IPS-20b (cell line): ENCODE measurements around the gene TRIM47.

Experiments
- H3K27ac ChIP-seq: one replicate; pipeline ENCODE4 v1.5.1; 2013; ENCODE audit warnings: low read length
- H3K27me3 ChIP-seq: 2 replicates; pipeline ENCODE4 v1.6.1; 2013; ENCODE audit warnings: mild to moderate bottlenecking, low read length, inconsistent platforms; ENCODE audit not compliant: insufficient read depth
- H3K36me3 ChIP-seq: 2 replicates; pipeline ENCODE4 v1.6.1; 2013; ENCODE audit warnings: low read depth, mild to moderate bottlenecking, inconsistent platforms, low read length, moderate library complexity; ENCODE audit not compliant: insufficient read depth
- H3K4me1 ChIP-seq: 2 replicates; pipeline ENCODE4 v1.6.1; 2013; ENCODE audit warnings: mild to moderate bottlenecking, control low read depth, inconsistent platforms, low read length, moderate library complexity; ENCODE audit not compliant: insufficient read depth
- H3K4me3 ChIP-seq: 2 replicates; pipeline ENCODE4 v1.5.1; 2013; ENCODE audit warnings: mild to moderate bottlenecking, low read length, inconsistent platforms
- H3K9ac ChIP-seq: 2 replicates; pipeline ENCODE4 v1.6.1; 2013; ENCODE audit warnings: low read depth, mild to moderate bottlenecking, inconsistent platforms, low read length, moderate library complexity
- H3K9me3 ChIP-seq: 2 replicates; pipeline ENCODE4 v1.6.1; 2013; ENCODE audit warnings: mild to moderate bottlenecking, low read depth, low read length, inconsistent platforms; ENCODE audit not compliant: insufficient read depth

TRIM47 gene

DNA sequence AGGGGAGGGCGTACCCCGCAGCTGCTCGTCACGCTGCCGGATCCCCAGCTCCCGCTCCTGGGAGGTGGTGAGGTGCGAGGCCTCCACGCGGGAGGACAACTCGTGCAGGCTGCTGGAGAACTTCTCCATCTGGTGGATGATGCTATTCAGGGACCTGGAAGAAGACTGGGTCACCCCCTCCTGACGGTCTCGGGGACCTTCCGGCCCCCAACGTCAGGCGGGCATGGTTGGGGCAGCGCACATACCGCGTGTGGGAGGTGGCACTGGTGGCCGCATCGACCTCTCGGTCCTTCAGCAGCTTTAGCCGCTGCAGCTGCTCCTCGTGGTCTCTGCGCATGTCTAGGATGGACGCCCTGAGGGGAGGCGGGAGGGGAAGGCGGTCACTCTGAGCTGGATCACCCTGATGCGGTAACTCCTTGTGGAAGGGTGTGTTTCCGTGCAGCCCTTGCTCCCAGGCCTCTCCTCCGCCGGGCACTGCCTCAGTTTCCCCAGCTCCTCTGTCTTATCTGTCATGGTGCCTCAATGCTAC, 39.6 kb upstream of the TRIM47 start:
- Histone ChIP-seq H3K27ac (no peak overlapping the region), H3K9me3 (no peaks in the 10 kb centered on the region), H3K4me1 (no peaks in the 10 kb centered on the region), H3K36me3 (no peaks in the 10 kb centered on the region; the same call in 1 of the 2 replicates), H3K4me3 (no peak overlapping the region), H3K27me3 (no peaks in the 10 kb centered on the region), H3K9ac (no peak overlapping the region)

DNA sequence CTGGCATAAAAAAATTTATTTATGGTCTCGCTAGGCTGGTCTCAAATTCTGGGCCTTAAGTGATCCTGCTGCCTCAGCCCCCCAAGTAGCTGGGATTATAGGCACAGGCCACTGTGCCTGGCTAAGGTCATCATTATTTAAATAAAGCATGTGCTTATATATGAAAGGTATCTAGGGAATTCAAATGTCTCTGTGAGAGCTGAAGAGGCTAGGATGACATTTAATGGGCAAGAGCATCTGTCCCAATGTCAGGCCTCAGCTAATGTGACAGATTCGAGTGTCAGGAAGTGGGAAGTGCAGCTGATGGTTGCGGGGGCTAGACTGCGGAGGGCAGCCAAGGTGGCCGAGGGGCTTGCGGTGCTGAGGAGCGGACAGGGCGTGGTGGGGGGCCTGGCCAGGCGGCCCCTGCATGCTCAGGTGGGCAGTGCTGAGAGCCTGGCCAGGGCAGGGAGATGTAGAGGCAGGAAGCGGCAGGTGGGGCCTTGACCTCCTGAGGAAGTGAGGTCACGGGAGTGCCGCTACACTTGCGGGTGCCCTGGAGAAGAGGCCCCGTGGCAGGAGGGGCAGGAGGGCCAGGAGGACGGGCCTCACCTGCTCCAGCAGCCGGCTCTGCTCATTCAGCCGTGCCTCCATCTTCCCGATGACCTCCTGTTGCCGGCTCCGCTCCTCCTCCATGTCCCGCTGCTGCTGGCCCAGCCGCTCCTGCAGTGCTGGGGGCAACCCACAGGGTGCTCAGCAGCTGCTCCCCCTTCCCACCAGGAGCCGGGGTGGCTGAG, 38.9 kb upstream of the TRIM47 start:
- H3K9ac ChIP-seq = no peak overlapping the region

DNA sequence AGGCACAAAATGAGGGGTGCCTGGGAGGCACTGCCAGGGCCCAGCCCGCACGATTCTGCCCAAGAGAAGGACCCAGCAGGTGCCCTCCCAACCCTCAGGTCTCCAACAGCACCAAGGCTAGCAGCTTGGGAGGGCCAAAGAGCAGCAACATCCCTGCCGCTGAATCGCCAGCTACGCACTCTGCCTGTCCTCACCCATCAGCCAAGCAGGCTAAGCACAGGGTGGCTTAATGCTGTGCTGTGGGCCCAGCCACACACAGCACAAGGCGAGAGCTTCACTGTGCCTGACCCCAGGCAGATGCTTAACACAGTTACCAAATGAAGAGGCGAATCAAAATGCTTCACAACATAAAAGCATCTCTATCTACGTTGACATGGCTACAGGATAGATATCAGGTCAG, 36.9 kb upstream of the TRIM47 start:
- Histone ChIP-seq H3K27me3 (no peaks in the 10 kb centered on the region), H3K4me1 (no peaks in the 10 kb centered on the region), H3K9me3 (no peaks in the 10 kb centered on the region), H3K9ac (no peak overlapping the region), H3K27ac (no peak overlapping the region), H3K36me3 (peaks cover 5% of the 10 kb centered on the region; the same call in 1 of the 2 replicates), H3K4me3 (no peak overlapping the region)

More for the DNA sequence above, 38.9 kb upstream of the TRIM47 start:
- H3K27ac ChIP-seq = no peak overlapping the region
- no peaks in the 10 kb centered on the region for H3K4me1 ChIP-seq
- H3K27me3 ChIP-seq = no peaks in the 10 kb centered on the region
- H3K9me3 ChIP-seq = no peaks in the 10 kb centered on the region
- no peaks in the 10 kb centered on the region; the same call in 1 of the 2 replicates for H3K36me3 ChIP-seq
- no peak overlapping the region for H3K4me3 ChIP-seq

DNA sequence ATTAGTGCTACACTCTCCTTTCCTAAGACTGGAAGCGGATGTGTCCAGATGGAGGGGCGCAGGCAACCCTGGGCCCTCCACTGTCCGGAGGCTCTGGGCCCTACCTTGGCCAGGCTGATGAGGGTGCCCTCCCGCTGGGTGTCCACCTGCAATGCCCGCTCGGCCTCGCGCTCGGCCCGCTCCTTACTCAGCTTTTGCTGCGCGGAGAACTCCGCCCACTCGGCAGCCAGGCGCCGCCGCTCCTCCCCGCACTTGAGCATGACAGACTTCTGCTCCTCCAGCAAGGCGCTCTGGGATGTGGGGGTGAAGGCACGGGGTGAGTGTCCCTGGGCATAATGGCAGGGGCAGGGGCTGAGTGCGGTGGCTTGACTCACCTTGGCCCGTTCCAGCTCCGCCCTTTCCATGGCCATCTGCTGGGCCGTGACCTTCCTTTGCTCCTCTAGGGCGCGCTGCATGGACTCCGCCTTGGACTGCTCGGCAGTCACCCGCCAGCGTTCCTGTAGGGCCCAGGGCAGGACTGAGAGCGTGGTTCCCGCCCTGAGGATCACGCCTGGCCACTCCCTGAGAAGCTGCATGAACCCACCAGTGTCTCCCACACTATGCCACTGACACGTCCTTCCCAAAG, 36.4 kb upstream of the TRIM47 start:
- Histone ChIP-seq H3K36me3 (peaks cover 5% of the 10 kb centered on the region; the same call in 1 of the 2 replicates), H3K4me1 (no peaks in the 10 kb centered on the region), H3K4me3 (no peak overlapping the region), H3K27me3 (no peaks in the 10 kb centered on the region), H3K9me3 (no peaks in the 10 kb centered on the region), H3K9ac (no peak overlapping the region), H3K27ac (no peak overlapping the region)

DNA sequence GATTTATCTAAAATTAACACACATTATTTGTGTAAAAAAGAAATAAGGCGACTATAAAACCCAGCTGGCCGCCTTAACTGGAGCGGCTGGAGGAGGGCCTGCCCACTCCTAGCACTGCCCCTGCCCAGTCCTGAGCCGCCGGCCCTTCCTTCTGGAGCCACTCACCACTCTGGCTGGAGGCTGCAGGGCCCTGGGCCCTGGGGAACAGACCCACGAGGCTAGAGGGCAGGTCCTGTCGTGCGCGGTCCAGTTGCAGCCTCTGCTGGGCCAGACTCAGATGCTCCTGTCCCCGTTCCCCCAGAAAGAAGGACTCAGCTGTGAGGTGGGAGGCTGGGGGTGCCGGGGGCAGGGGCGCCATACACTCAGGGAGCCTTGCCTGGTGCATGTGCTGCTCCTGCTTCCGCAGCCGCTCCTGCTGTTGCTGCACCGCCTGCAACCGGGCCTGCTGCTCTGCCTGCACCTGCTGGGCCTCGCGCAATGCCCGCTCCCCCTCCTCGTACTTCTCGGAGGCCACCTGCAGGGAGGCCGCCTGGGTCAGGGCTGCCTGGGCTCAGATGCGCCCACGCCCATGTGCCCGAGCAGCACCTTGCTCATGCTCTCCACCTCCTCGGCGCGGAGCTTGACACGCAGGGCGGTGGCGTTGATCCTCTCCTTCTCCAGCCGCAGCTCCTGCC, 35.3 kb upstream of the TRIM47 start:
- H3K27ac ChIP-seq = no peak overlapping the region
- no peak overlapping the region for H3K4me3 ChIP-seq
- no peak overlapping the region for H3K9ac ChIP-seq
- H3K36me3 ChIP-seq = peaks cover 5% of the 10 kb centered on the region; the same call in 1 of the 2 replicates
- no peaks in the 10 kb centered on the region for H3K9me3 ChIP-seq
- no peaks in the 10 kb centered on the region for H3K4me1 ChIP-seq
- H3K27me3 ChIP-seq = no peaks in the 10 kb centered on the region

DNA sequence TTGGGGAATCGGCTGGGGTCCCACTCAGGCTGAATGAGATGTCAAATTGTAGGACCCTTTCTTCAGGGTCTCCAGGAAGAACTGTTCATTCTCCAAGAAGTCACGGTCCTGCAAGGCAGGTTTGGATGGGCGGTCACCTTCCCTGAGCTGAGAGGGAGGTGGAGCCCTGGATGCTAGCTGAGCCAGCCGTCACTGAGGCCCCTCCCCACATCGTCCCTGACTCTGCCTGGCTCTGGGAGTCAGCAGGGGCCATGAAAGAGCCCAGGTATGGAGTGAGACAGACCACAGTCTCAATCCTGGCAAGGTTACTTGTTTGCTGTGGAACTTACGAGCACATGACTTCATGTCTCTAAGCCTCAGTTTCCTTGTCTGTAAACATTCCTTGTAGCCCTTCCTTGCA, 32.3 kb upstream of the TRIM47 start:
- H3K36me3 ChIP-seq = peaks cover 5% of the 10 kb centered on the region; the same call in 1 of the 2 replicates
- no peaks in the 10 kb centered on the region for H3K27me3 ChIP-seq
- no peaks in the 10 kb centered on the region for H3K9me3 ChIP-seq
- H3K4me3 ChIP-seq = no peak overlapping the region
- no peak overlapping the region for H3K9ac ChIP-seq
- H3K4me1 ChIP-seq = no peaks in the 10 kb centered on the region
- H3K27ac ChIP-seq = no peak overlapping the region

DNA sequence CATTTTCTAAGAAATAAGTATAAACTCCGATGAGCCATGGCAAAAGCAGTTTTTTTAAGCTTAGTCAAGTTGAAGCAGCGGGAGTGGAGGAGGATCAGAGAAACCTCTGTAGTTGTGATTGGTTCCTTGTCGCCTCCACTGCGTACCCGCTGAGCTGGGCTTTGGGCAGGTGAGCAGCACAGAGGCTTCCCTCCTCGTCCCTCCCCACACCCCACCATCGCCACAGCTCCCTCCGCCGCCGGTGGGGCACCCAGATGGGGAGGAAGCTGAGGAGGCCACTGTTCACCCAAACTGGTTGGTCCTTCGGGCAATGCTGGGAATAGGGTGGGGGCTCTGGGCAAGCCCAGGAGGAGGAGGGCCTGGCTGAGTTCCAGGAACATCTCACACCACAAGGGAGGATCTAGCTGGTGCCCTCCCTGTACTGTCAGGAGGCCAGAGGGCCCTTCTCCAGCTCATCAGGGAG, 31.5 kb upstream of the TRIM47 start:
- Histone ChIP-seq H3K4me1 (no peaks in the 10 kb centered on the region), H3K4me3 (no peak overlapping the region), H3K9ac (no peak overlapping the region), H3K9me3 (no peaks in the 10 kb centered on the region), H3K27ac (no peak overlapping the region), H3K27me3 (no peaks in the 10 kb centered on the region), H3K36me3 (peaks cover 5% of the 10 kb centered on the region; the same call in 1 of the 2 replicates)

DNA sequence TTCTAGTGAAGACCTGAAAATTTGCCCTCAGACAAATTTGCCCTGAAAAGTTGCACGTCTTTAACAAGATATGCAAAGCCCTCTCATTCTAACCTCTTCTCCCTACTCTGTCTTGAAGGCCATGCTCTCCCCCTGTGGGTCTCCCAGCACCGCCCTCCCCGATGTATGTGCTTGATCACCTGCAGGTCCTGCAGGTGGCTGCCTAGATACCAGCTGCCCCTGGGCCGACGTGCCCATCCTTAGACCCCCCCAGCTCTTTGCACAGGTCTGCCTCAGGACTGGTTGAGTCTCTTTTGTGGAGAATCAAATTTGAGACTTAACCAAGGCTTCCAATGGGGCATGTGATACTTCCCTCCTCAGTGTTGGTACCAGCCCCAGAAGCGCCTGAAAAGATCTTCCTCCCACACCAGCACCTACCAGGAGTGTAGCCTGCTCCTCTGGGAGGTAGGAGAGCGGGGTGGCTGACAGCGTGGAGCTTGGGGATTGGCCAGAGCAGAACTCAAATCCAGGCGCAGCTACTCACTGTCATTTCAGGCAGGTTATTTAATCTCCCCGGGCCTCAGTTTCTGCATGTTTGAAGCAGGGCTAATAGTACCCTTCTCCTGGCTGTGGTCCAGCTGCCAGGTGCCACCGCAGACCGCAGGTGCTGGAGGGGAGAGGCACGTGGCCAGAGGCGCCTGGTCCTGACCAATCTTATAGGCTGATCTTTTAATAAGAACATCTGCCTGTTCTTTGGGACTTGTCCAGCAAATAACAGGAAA, 30.9 kb upstream of the TRIM47 start:
- Histone ChIP-seq H3K4me3 (no peak overlapping the region), H3K27ac (no peak overlapping the region), H3K36me3 (peaks cover 5% of the 10 kb centered on the region; the same call in 1 of the 2 replicates), H3K9ac (no peak overlapping the region), H3K9me3 (no peaks in the 10 kb centered on the region), H3K4me1 (no peaks in the 10 kb centered on the region), H3K27me3 (no peaks in the 10 kb centered on the region)

DNA sequence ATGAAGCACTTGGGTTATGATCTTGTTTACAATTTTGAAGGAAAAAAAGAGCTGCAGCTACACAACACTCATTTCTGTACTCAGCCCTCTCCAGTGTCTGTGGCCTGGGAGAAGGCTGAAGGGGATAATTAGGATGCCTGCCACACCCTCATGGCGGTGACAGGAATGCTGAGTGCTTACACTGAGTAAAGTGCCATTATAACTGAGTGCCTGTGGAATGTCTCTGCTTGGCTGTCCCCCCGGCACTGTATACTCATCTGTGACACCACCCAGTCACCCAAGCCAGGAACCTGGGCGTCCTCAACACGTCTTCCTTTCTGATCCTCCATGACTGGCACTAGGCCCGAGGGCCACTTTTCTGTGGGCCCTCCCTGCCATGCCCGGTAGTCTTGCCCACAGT, 29.8 kb upstream of the TRIM47 start:
- Histone ChIP-seq H3K4me3 (no peak overlapping the region), H3K36me3 (peaks cover 5% of the 10 kb centered on the region; the same call in 1 of the 2 replicates), H3K9me3 (no peaks in the 10 kb centered on the region), H3K27me3 (no peaks in the 10 kb centered on the region), H3K4me1 (no peaks in the 10 kb centered on the region), H3K9ac (no peak overlapping the region), H3K27ac (no peak overlapping the region)

DNA sequence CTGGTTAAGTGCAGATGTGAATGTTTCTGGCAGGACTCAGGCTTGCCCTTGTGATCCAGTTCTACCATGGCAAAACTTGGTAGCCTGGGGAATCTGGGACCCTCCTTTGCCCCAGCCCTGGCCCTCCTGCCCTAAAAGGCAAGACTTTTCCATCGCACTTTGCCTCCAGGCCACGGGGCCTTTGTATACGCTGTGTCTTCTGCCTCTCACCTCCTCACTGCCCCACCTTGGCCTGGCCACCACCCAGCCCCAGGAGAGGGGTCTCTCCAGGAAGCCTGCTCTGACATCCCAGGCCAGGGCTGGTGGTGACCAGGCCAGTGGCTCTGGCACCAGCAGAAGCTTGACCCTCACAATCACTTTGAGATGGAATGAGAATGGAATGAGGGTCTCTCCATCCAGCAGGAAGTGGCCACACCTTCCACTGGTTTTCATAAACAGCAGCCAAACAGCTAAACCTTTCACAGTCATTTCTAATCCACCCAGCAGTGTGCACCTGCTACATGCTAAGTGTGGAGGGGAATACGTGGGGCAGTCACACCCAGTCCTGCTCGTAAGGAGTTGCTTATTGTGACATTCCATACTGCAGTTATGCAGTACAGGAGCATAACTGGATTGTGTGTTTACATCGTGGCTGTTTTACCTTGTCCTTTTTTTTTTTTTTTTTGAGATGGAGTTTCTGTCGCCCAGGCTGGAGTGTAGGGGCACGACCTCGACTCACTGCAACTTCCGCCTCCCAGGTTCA, 27.9 kb upstream of the TRIM47 start:
- Histone ChIP-seq H3K9ac (no peak overlapping the region), H3K4me3 (no peak overlapping the region), H3K27me3 (no peaks in the 10 kb centered on the region), H3K9me3 (no peaks in the 10 kb centered on the region), H3K36me3 (peaks cover 16% of the 10 kb centered on the region), H3K4me1 (no peaks in the 10 kb centered on the region), H3K27ac (no peak overlapping the region)
